ENCODE results near the gene RAB6B.

DNA sequence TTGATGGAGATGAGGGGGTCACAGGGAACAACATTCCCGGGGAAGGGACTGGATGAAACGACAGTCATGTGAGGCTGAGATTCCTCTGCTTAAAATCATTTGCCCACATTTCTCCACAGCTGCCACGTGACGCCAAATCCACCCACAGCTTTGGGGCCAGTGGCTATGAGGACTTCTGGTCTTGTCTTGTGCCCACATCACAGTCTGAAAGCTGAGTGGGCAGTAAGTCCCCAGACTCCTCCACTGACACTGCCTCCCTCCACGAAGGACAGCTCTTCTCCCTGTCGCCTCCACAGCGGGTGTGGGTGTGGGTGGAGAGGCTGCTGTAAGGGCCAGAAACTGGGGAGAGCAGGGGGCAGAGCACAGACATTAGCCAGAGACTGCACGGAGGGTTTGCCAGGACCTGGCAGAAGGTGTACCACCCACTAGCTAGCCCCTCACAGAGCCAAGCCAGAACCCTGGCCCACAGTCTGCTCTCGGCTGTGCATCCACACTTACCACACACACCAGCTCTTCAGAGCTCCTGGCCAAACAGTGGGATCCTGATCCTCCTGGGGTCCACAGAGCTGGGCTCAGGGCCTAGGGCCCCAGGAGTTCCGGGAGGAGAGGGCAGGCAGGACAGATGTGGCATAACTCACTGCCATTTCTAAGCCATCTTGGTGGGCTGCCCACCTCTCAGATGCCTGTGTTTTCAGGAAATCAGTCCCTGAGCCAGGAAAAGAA lies 24.2 kb downstream of the RAB6B start:
- no peak for TF ChIP-seq YY1 (IDR thresholded peaks at IDR 0.05; ENCODE audit: insufficient read depth, insufficient read length)
- no peak for TF ChIP-seq SUZ12 (IDR thresholded peaks at IDR 0.05; ENCODE audit: extremely low read depth, insufficient read depth, insufficient read length)
